Liver (tissue), 9 donors: Measurements from ENCODE around the gene MED27. TPM values are rescaled to one million over a fixed set of nuclear protein-coding genes. Genes with fewer than 3 reads are reported as not detected.

ENCODE experiments used
- DNase-seq: peaks from one replicate; pipeline ENCODE4 v3.0.0-alpha.2; 2017; ENCODE audit warnings: low spot score
- H3K27ac ChIP-seq, 2 donors: one replicate each; pipeline ENCODE4 v1.7.0; 2013; ENCODE audit warnings: inconsistent platforms in 2 of 2, low read length in 2 of 2, control low read depth in 1 of 2, low read depth in 1 of 2, mild to moderate bottlenecking in 1 of 2
- H3K27me3 ChIP-seq, 4 donors: one replicate each; pipeline versions ENCODE4 v1.6.1 to v1.7.0; 2013; ENCODE audit warnings: low read length in 3 of 4, inconsistent platforms in 1 of 4, mild to moderate bottlenecking in 1 of 4, moderate library complexity in 1 of 4; ENCODE audit not compliant: control insufficient read depth in 4 of 4, insufficient read depth in 4 of 4
- H3K36me3 ChIP-seq, 4 donors: one replicate each; pipeline versions ENCODE4 v1.6.1 to v1.7.0; 2013; ENCODE audit warnings: low read length in 3 of 4, mild to moderate bottlenecking in 3 of 4, low read depth in 1 of 4, moderate library complexity in 1 of 4; ENCODE audit not compliant: control insufficient read depth in 4 of 4, insufficient read depth in 3 of 4
- H3K4me1 ChIP-seq, 4 donors: one replicate each; pipeline versions ENCODE4 v1.6.1 to v1.7.0; 2013; ENCODE audit warnings: low read length in 3 of 4, mild to moderate bottlenecking in 3 of 4, moderate library complexity in 1 of 4; ENCODE audit not compliant: control insufficient read depth in 4 of 4, insufficient read depth in 4 of 4
- H3K4me3 ChIP-seq, 3 donors: one replicate each; pipeline versions ENCODE4 v1.6.1 to v1.7.0; 2013; ENCODE audit warnings: low read length in 3 of 3, control low read depth in 1 of 3, low read depth in 1 of 3, mild to moderate bottlenecking in 1 of 3
- H3K9ac ChIP-seq, 2 donors: one replicate each; pipeline ENCODE4 v1.7.0; 2013; ENCODE audit warnings: low read length in 2 of 2, mild to moderate bottlenecking in 2 of 2, moderate library complexity in 2 of 2, control low read depth in 1 of 2, low read depth in 1 of 2
- H3K9me3 ChIP-seq, 4 donors: one replicate each; pipeline versions ENCODE4 v1.6.1 to v1.7.0; 2013; ENCODE audit warnings: low read length in 3 of 4; ENCODE audit not compliant: control insufficient read depth in 4 of 4
- EGR1 ChIP-seq, 2 donors: IDR thresholded peaks; 2 replicates each; pipeline ENCODE4 v1.6.1; 2016 to 2018; ENCODE audit warnings: antibody characterized with exemption in 2 of 2, low read depth in 2 of 2
- FOXA1 ChIP-seq: IDR thresholded peaks from 2 replicates; pipeline ENCODE4 v1.6.1; 2016; ENCODE audit warnings: antibody characterized with exemption
- FOXA2 ChIP-seq: IDR thresholded peaks from 2 replicates; pipeline ENCODE4 v1.6.1; 2016; ENCODE audit warnings: antibody characterized with exemption
- GABPA ChIP-seq, 2 donors: IDR thresholded peaks in 1 of 2; conservative IDR thresholded peaks in 1 of 2; 2 replicates each; pipeline ENCODE4 v1.6.1; 2016; ENCODE audit warnings: antibody characterized with exemption in 2 of 2, mild to moderate bottlenecking in 1 of 2, moderate library complexity in 1 of 2
- HNF4A ChIP-seq, 2 donors: conservative IDR thresholded peaks; 2 replicates each; pipeline ENCODE4 v1.6.1; 2016; ENCODE audit warnings: antibody characterized with exemption in 2 of 2, mild to moderate bottlenecking in 2 of 2
- HNF4G ChIP-seq: IDR thresholded peaks from 2 replicates; pipeline ENCODE4 v1.6.1; 2016; ENCODE audit warnings: antibody characterized with exemption
- JUND ChIP-seq, 2 donors: IDR thresholded peaks; 2 replicates each; pipeline ENCODE4 v1.6.1; 2016; ENCODE audit warnings: antibody characterized with exemption in 2 of 2
- NR2F2 ChIP-seq: IDR thresholded peaks from 2 replicates; pipeline ENCODE4 v1.6.1; 2016; ENCODE audit warnings: antibody characterized with exemption
- RAD21 ChIP-seq, 2 donors: IDR thresholded peaks; 2 replicates each; pipeline ENCODE4 v1.6.1; 2016; ENCODE audit warnings: antibody characterized with exemption in 2 of 2, mild to moderate bottlenecking in 2 of 2
- RXRA ChIP-seq, 2 donors: IDR thresholded peaks; 2 replicates each; pipeline ENCODE4 v1.6.1; 2017 to 2018; ENCODE audit warnings: antibody characterized with exemption in 2 of 2, mild to moderate bottlenecking in 1 of 2
- SP1 ChIP-seq: IDR thresholded peaks from 2 replicates; pipeline ENCODE4 v1.6.1; 2018; ENCODE audit warnings: antibody characterized with exemption, mild to moderate bottlenecking
- TAF1 ChIP-seq: conservative IDR thresholded peaks from 2 replicates; pipeline ENCODE4 v1.6.1; 2016; ENCODE audit warnings: antibody characterized with exemption, mild to moderate bottlenecking
- YY1 ChIP-seq: IDR thresholded peaks from 2 replicates; pipeline ENCODE4 v1.6.1; 2016; ENCODE audit warnings: antibody characterized with exemption, mild to moderate bottlenecking
- whole genome bisulfite sequencing: extraction: QIAGEN DNeasy Blood & Tissue Kit; methylation state at CpG from one replicate; pipeline ENCODE4 v1.1.7; 2013; 5-methylcytosine and 5-hydroxymethylcytosine counted together
- polyA plus RNA-seq, 2 donors: library from polyadenylated mRNA; stranded (reverse) in 1 of 2; unstranded in 1 of 2; fragments of 200-250 nt in 1 of 2; fragments of >200 nt in 1 of 2; fragmentation: Nextera tagmentation in 1 of 2; extraction: Ambion mirVana in 1 of 2; gene quantifications; one replicate each; pipeline versions ENCODE4 v1.2.1 to v1.2.3, GENCODE V29; 2013 to 2015
- total RNA-seq, 2 donors: library from RNA; depleted of rRNA; stranded (reverse); fragments of >200 nt; gene quantifications; one replicate each; pipeline ENCODE4 v1.2.3, GENCODE V29; 2014
- TF ChIP-seq, protein P1 (sequence below): IDR thresholded peaks from 2 replicates; pipeline ENCODE4 v1.6.1; 2016; ENCODE audit warnings: antibody characterized with exemption
- TF ChIP-seq, protein P2 (sequence below): IDR thresholded peaks from 2 replicates; pipeline ENCODE4 v1.6.1; 2016; ENCODE audit warnings: antibody characterized with exemption
- TF ChIP-seq, protein P3 (sequence below): IDR thresholded peaks from 2 replicates; pipeline ENCODE4 v1.6.1; 2016; ENCODE audit warnings: antibody characterized with exemption
- TF ChIP-seq, protein P4 (sequence below): fragments of 150-350 bp; IDR thresholded peaks from 2 replicates; pipeline ENCODE4 v1.5.1; 2017; ENCODE audit warnings: improper control_type of control experiment, low read depth, low read length; ENCODE audit not compliant: missing input control
- donor health status: healthy.
- donor health status: healthy.
- donor health status: healthy.
- donor health status: healthy.
- donor health status: healthy.

Gene MED27
- total and polyA plus RNA-seq, 4 donors, result 4.6 to 7.9 (median 5.5) TPM

DNA sequence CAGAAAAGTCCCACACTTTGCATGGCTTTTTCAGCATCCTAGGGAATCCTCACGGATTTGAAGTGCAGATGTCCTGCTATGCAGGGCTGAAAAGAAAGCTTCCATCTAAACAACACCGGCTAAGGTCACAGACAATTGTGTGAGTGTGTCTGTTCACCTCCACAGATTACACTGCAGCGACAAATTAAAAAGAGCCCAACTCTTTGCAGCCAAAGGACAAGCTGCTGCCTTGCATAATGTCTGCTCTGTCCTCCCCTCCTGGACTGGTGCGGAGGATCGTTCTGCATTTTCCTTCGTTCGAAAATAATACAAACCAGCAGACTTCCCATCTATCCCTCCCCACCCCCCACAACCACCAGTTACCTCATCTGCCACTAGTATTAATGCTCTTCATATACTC, 169.1 kb downstream of the MED27 start:
- DNase-seq, result no peak
- H3K27ac ChIP-seq, result no peak overlapping the region

DNA sequence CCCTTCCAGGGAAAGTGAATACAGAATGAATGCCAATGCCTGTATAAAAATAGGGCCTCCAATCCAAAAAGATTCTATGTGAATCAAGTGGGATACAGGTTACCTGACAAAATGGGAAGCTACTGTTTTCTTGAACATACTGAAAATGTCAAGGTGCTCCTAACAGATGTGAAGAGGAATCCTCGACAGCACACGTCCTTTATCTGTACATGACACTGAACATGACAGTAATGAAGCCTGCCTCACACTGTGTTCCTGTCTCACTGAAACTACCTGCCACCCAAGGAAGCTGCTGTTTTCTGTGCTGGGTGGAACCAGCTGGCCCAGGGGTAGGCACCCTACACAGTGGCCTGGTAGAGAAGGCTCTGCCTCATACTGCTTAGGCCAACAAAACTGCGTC, 174.5 kb downstream of the MED27 start:
- WGBS, result 97% methylated on average over 3 of the region's 3 CpGs
- Histone ChIP-seq H3K36me3 (no peaks in the 10 kb centered on the region), H3K9me3 (no peaks in the 10 kb centered on the region), H3K27me3 (no peaks in the 10 kb centered on the region), H3K4me1 (no peaks in the 10 kb centered on the region), H3K9ac (no peak overlapping the region), H3K27ac (no peak overlapping the region), H3K4me3 (no peak overlapping the region)
- no peak for DNase-seq
- TF ChIP-seq TAF1, result no peak
- TF ChIP-seq, protein P1, sequence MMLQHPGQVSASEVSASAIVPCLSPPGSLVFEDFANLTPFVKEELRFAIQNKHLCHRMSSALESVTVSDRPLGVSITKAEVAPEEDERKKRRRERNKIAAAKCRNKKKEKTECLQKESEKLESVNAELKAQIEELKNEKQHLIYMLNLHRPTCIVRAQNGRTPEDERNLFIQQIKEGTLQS, result no peak
- TF ChIP-seq, protein P2, sequence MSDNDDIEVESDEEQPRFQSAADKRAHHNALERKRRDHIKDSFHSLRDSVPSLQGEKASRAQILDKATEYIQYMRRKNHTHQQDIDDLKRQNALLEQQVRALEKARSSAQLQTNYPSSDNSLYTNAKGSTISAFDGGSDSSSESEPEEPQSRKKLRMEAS, result no peak
- TF ChIP-seq HNF4A (conservative IDR thresholded peaks at IDR 0.05), result no peak
- TF ChIP-seq, protein P3, sequence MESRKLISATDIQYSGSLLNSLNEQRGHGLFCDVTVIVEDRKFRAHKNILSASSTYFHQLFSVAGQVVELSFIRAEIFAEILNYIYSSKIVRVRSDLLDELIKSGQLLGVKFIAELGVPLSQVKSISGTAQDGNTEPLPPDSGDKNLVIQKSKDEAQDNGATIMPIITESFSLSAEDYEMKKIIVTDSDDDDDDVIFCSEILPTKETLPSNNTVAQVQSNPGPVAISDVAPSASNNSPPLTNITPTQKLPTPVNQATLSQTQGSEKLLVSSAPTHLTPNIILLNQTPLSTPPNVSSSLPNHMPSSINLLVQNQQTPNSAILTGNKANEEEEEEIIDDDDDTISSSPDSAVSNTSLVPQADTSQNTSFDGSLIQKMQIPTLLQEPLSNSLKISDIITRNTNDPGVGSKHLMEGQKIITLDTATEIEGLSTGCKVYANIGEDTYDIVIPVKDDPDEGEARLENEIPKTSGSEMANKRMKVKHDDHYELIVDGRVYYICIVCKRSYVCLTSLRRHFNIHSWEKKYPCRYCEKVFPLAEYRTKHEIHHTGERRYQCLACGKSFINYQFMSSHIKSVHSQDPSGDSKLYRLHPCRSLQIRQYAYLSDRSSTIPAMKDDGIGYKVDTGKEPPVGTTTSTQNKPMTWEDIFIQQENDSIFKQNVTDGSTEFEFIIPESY, result no peak
- no peak for TF ChIP-seq RXRA (IDR thresholded peaks at IDR 0.05)
- TF ChIP-seq EGR1 (IDR thresholded peaks at IDR 0.05; ENCODE audit: low read depth in 2 of 2), result no peak
- TF ChIP-seq, protein P4, sequence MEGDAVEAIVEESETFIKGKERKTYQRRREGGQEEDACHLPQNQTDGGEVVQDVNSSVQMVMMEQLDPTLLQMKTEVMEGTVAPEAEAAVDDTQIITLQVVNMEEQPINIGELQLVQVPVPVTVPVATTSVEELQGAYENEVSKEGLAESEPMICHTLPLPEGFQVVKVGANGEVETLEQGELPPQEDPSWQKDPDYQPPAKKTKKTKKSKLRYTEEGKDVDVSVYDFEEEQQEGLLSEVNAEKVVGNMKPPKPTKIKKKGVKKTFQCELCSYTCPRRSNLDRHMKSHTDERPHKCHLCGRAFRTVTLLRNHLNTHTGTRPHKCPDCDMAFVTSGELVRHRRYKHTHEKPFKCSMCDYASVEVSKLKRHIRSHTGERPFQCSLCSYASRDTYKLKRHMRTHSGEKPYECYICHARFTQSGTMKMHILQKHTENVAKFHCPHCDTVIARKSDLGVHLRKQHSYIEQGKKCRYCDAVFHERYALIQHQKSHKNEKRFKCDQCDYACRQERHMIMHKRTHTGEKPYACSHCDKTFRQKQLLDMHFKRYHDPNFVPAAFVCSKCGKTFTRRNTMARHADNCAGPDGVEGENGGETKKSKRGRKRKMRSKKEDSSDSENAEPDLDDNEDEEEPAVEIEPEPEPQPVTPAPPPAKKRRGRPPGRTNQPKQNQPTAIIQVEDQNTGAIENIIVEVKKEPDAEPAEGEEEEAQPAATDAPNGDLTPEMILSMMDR, result no peak
- no peak for TF ChIP-seq RAD21 (IDR thresholded peaks at IDR 0.05)
- TF ChIP-seq FOXA1, result no peak
- TF ChIP-seq NR2F2, result no peak
- no peak for TF ChIP-seq YY1
- TF ChIP-seq FOXA2, result no peak
- no peak for TF ChIP-seq SP1
- no peak for TF ChIP-seq GABPA (IDR thresholded peaks at IDR 0.05 in 1 of 2, conservative IDR thresholded peaks at IDR 0.05 in 1 of 2)
- no peak for TF ChIP-seq HNF4G
- no peak for TF ChIP-seq JUND (IDR thresholded peaks at IDR 0.05)

More for the DNA sequence above, 169.1 kb downstream of the MED27 start:
- H3K4me3 ChIP-seq, result no peak overlapping the region
- H3K9ac ChIP-seq, result no peak overlapping the region
- WGBS, result 95% methylated on average over 7 of the region's 7 CpGs
- no peaks in the 10 kb centered on the region for H3K4me1 ChIP-seq
- H3K36me3 ChIP-seq, result no peaks in the 10 kb centered on the region
- H3K27me3 ChIP-seq, result no peaks in the 10 kb centered on the region
- TF ChIP-seq RXRA (IDR thresholded peaks at IDR 0.05) (no peak), EGR1 (IDR thresholded peaks at IDR 0.05; ENCODE audit: low read depth in 2 of 2) (no peak), HNF4G (no peak), FOXA2 (no peak), TAF1 (no peak), RAD21 (IDR thresholded peaks at IDR 0.05) (no peak), YY1 (no peak), GABPA (IDR thresholded peaks at IDR 0.05 in 1 of 2, conservative IDR thresholded peaks at IDR 0.05 in 1 of 2) (no peak), NR2F2 (no peak), JUND (IDR thresholded peaks at IDR 0.05) (no peak), HNF4A (conservative IDR thresholded peaks at IDR 0.05) (no peak), SP1 (no peak)
- TF ChIP-seq, protein P1, result no peak
- TF ChIP-seq, protein P2, result no peak
- TF ChIP-seq, protein P4, result no peak
- TF ChIP-seq, protein P3, result no peak
- no peaks in the 10 kb centered on the region for H3K9me3 ChIP-seq
